Peyer's patch (tissue), 4 donors: ENCODE results near the gene GPR146.

Experiments
- CTCF ChIP-seq, 6 experiments: fragments of 450-650 bp in 4 of 6; fragments of 200-600 bp in 2 of 6; sonication (generic) in 1 of 6; IDR thresholded peaks; one replicate each; pipeline ENCODE4 v1.5.1; 2017 to 2019; ENCODE audit warnings: antibody characterized with exemption in 6 of 6, mild to moderate bottlenecking in 3 of 6, moderate library complexity in 1 of 6
- POLR2A ChIP-seq, 2 donors: fragments of 450-650 bp; IDR thresholded peaks; one replicate each; pipeline ENCODE4 v1.5.1; 2017; ENCODE audit warnings: antibody characterized with exemption in 2 of 2, mild to moderate bottlenecking in 2 of 2, moderate library complexity in 2 of 2

GRCh38 chr7:1028775-1029636, 15.3 kb upstream of the GPR146 start:
- TF ChIP-seq CTCF (IDR thresholded peaks at IDR 0.05) (no peak), POLR2A (IDR thresholded peaks at IDR 0.05) (no peak)
